Measurements from ENCODE around the gene STRIT1.

- TF ChIP-seq EZH2 (IDR thresholded peaks at IDR 0.05; ENCODE audit: borderline replicate concordance, insufficient read depth, low read length, poor library complexity, severe bottlenecking) (no peak), CTCF (IDR thresholded peaks at IDR 0.05; ENCODE audit: poor library complexity, severe bottlenecking) (no peak), POLR2AphosphoS5 (IDR thresholded peaks at IDR 0.05) (no peak), SMC3 (conservative IDR thresholded peaks at IDR 0.05; ENCODE audit: poor library complexity) (no peak), RAD21 (conservative IDR thresholded peaks at IDR 0.05) (no peak), TAF1 (IDR thresholded peaks at IDR 0.05; ENCODE audit: low read depth) (no peak), EP300 (conservative IDR thresholded peaks at IDR 0.05; ENCODE audit: poor library complexity, severe bottlenecking) (no peak)
Observed at GRCh38 chr3:155321418-155321817, 27.9 kb upstream of the STRIT1 start.

All from neural cell (in vitro differentiated cells).